Caco-2 (cell line): ENCODE data around the gene MCUB. TPM values are rescaled to one million over a fixed set of nuclear protein-coding genes. Genes with fewer than 3 reads are reported as not detected.

Source experiments
- BruUV-seq: library from RNA; stranded (reverse); fragments of 400-500 nt; replicated peaks from 2 replicates; lab custom pipeline; 2021; lab: Mats Ljungman, UMichigan
- CTCF ChIA-PET: fragments of 300-600 bp; sonication (Branson Sonifier 250); formaldehyde crosslinking; loops from one replicate; lab custom pipeline; 2022; ENCODE audit warnings: antibody characterized with exemption; lab: Charles Lee
- POLR2A ChIA-PET: fragments of 300-600 bp; sonication (Branson Sonifier 250); formaldehyde crosslinking; loops from one replicate; lab custom pipeline; 2022; ENCODE audit warnings: antibody characterized with exemption; lab: Charles Lee
- DNase-seq, 2 experiments: peaks; one replicate each; pipeline versions ENCODE4 v3.0.0 to v3.0.0-alpha.2; 2020 to 2022
- H3K27me3 ChIP-seq: replicated peaks from 2 replicates; pipeline ENCODE4 v1.6.0; 2011; ENCODE audit warnings: low read length; ENCODE audit not compliant: control insufficient read depth, insufficient read depth
- H3K36me3 ChIP-seq: 2 replicates; pipeline ENCODE4 v1.5.1; 2011; ENCODE audit warnings: low read length; ENCODE audit not compliant: control insufficient read depth, insufficient read depth
- H3K4me1 ChIP-seq: fragments of 250-450 bp; sonication (Bioruptor Pico); 2 replicates; pipeline ENCODE4 v1.5.1; 2020; ENCODE audit warnings: mild to moderate bottlenecking
- H3K4me3 ChIP-seq: 2 replicates; pipeline ENCODE4 v1.5.1; 2011; ENCODE audit warnings: low read depth, mild to moderate bottlenecking, control low read depth, low read length
- H3K9me3 ChIP-seq: fragments of 250-450 bp; sonication (Bioruptor Pico); 2 replicates; pipeline ENCODE4 v1.5.1; 2020; ENCODE audit warnings: mild to moderate bottlenecking, moderate library complexity
- H3K27ac Mint-ChIP-seq: one replicate; pipeline ENCODE4 v1.8.0; 2022; ENCODE audit warnings: mixed read lengths; ENCODE audit not compliant: unreplicated experiment
- H3K27me3 Mint-ChIP-seq: one replicate; pipeline ENCODE4 v1.8.0; 2022; ENCODE audit warnings: mixed read lengths; ENCODE audit not compliant: insufficient read depth, unreplicated experiment
- H3K36me3 Mint-ChIP-seq: one replicate; pipeline ENCODE4 v1.8.0; 2022; ENCODE audit warnings: mild to moderate bottlenecking, mixed read lengths; ENCODE audit not compliant: insufficient read depth, unreplicated experiment
- H3K4me1 Mint-ChIP-seq: one replicate; pipeline ENCODE4 v1.8.0; 2022; ENCODE audit warnings: low read depth, mixed read lengths; ENCODE audit not compliant: unreplicated experiment
- H3K4me3 Mint-ChIP-seq: one replicate; pipeline ENCODE4 v1.8.0; 2022; ENCODE audit warnings: mild to moderate bottlenecking, moderate library complexity, mixed read lengths; ENCODE audit not compliant: unreplicated experiment
- H3K9me3 Mint-ChIP-seq: one replicate; pipeline ENCODE4 v1.8.0; 2022; ENCODE audit warnings: mixed read lengths; ENCODE audit not compliant: unreplicated experiment
- CTCF ChIP-seq, 2 experiments: fragments of 200-600 bp in 1 of 2; IDR thresholded peaks; 1 replicate in 1 of 2; 2 replicates in 1 of 2; pipeline versions ENCODE4 v1.5.1 to v1.8.0; 2011 to 2022; ENCODE audit warnings: antibody characterized with exemption in 1 of 2, control low read depth in 1 of 2, inconsistent platforms in 1 of 2, low read depth in 1 of 2, low read length in 1 of 2, mild to moderate bottlenecking in 1 of 2, moderate library complexity in 1 of 2; ENCODE audit not compliant: insufficient read depth in 1 of 2, severe bottlenecking in 1 of 2, unreplicated experiment in 1 of 2
- intact Hi-C: fragments of 100-400 bp; cut with micrococcal nuclease; formaldehyde crosslinking; loops from one replicate; pipeline ENCODE4 v1.10.0; 2022; ENCODE audit not compliant: unreplicated experiment
- total RNA-seq: library from RNA; stranded (reverse); gene quantifications from 2 replicates; pipeline ENCODE4 v1.2.3, GENCODE V29; 2022

Gene MCUB
- total RNA-seq, 1 experiment from 2014 or later: 3.6 TPM

GRCh38 chr4:109615742-109616141 lies 55.7 kb downstream of the MCUB start:
- Mint-ChIP-seq H3K4me1 (no peaks in the 10 kb centered on the region), H3K27me3 (peaks cover 4% of the 10 kb centered on the region), H3K4me3 (no peak overlapping the region), H3K9me3 (no peaks in the 10 kb centered on the region), H3K27ac (no peak overlapping the region), H3K36me3 (no peaks in the 10 kb centered on the region)
- TF ChIP-seq CTCF (IDR thresholded peaks at IDR 0.05; ENCODE audit: insufficient read depth in 1 of 2, low read depth in 1 of 2, low read length in 1 of 2, severe bottlenecking in 1 of 2, unreplicated experiment in 1 of 2): no peak
- intact Hi-C loops: no loop called here
- peaks cover 8% of the 10 kb centered on the region for H3K4me1 ChIP-seq
- H3K4me3 ChIP-seq: no peak overlapping the region
- peaks cover 12% of the 10 kb centered on the region for H3K9me3 ChIP-seq
- ChIA-PET CTCF (no interaction called here), POLR2A (no interaction called here)
- DNase-seq: no peak
- H3K36me3 ChIP-seq: no peaks in the 10 kb centered on the region
- no TSS peak for BruUV-seq
- H3K27me3 ChIP-seq: no peaks in the 10 kb centered on the region

GRCh38 chr4:109616243-109616642 lies 56.2 kb downstream of the MCUB start:
- no peaks in the 10 kb centered on the region for H3K9me3 Mint-ChIP-seq
- H3K27ac Mint-ChIP-seq: no peak overlapping the region
- Histone ChIP-seq H3K36me3 (no peaks in the 10 kb centered on the region), H3K9me3 (peaks cover 8% of the 10 kb centered on the region), H3K4me1 (peaks cover 6% of the 10 kb centered on the region), H3K4me3 (no peak overlapping the region), H3K27me3 (no peaks in the 10 kb centered on the region)
- no peak for TF ChIP-seq CTCF (IDR thresholded peaks at IDR 0.05; ENCODE audit: insufficient read depth in 1 of 2, low read depth in 1 of 2, low read length in 1 of 2, severe bottlenecking in 1 of 2, unreplicated experiment in 1 of 2)
- H3K36me3 Mint-ChIP-seq: no peaks in the 10 kb centered on the region
- peaks cover 4% of the 10 kb centered on the region for H3K27me3 Mint-ChIP-seq
- DNase-seq: no peak
- no TSS peak for BruUV-seq
- H3K4me1 Mint-ChIP-seq: no peaks in the 10 kb centered on the region
- intact Hi-C loops: no loop called here
- H3K4me3 Mint-ChIP-seq: no peak overlapping the region
- CTCF ChIA-PET: no interaction called here
- POLR2A ChIA-PET: no interaction called here

GRCh38 chr4:109622626-109623025 lies 62.6 kb downstream of the MCUB start:
- no peaks in the 10 kb centered on the region for H3K9me3 Mint-ChIP-seq
- H3K27ac Mint-ChIP-seq: no peak overlapping the region
- H3K36me3 ChIP-seq: no peaks in the 10 kb centered on the region
- no peak for DNase-seq
- no peaks in the 10 kb centered on the region for H3K9me3 ChIP-seq
- no peak for TF ChIP-seq CTCF (IDR thresholded peaks at IDR 0.05; ENCODE audit: insufficient read depth in 1 of 2, low read depth in 1 of 2, low read length in 1 of 2, severe bottlenecking in 1 of 2, unreplicated experiment in 1 of 2)
- H3K27me3 Mint-ChIP-seq: peaks cover 13% of the 10 kb centered on the region
- BruUV-seq: no TSS peak
- intact Hi-C loops: no loop called here
- H3K4me1 Mint-ChIP-seq: no peaks in the 10 kb centered on the region
- H3K4me1 ChIP-seq: no peaks in the 10 kb centered on the region
- H3K4me3 Mint-ChIP-seq: no peak overlapping the region
- no peak overlapping the region for H3K4me3 ChIP-seq
- no peaks in the 10 kb centered on the region for H3K27me3 ChIP-seq
- ChIA-PET CTCF (no interaction called here), POLR2A (no interaction called here)
- H3K36me3 Mint-ChIP-seq: no peaks in the 10 kb centered on the region
